Mesendoderm (in vitro differentiated cells): Measurements from ENCODE around the gene RSRC2.
"Not testable (repeated sequence)": the region's sequence is repeated elsewhere in the genome, so short reads cannot be mapped to it uniquely, and the experiment has no call there.

Source experiments
- DNase-seq: peaks from one replicate; pipeline ENCODE4 v3.0.0; 2013
- H2AK5ac ChIP-seq: 2 replicates; pipeline ENCODE4 v1.6.1; 2013; ENCODE audit warnings: low read length, inconsistent platforms
- H2BK120ac ChIP-seq: 2 replicates; pipeline ENCODE4 v1.6.1; 2013; ENCODE audit warnings: low read depth, mild to moderate bottlenecking, low read length, moderate library complexity, mixed read lengths
- H2BK15ac ChIP-seq: replicated peaks from 2 replicates; pipeline ENCODE4 v1.6.1; 2013; ENCODE audit warnings: low read depth, mild to moderate bottlenecking, moderate library complexity
- H2BK5ac ChIP-seq: 2 replicates; pipeline ENCODE4 v1.6.1; 2013; ENCODE audit warnings: low read length, inconsistent platforms
- H3K18ac ChIP-seq: 2 replicates; pipeline ENCODE4 v1.6.1; 2013; ENCODE audit warnings: mild to moderate bottlenecking, low read length, mixed read lengths
- H3K23ac ChIP-seq: one replicate; pipeline ENCODE4 v1.6.1; 2013; ENCODE audit warnings: low read length
- H3K27ac ChIP-seq: 2 replicates; pipeline ENCODE4 v1.5.1; 2013; ENCODE audit warnings: low read depth, mild to moderate bottlenecking, inconsistent platforms, low read length, moderate library complexity
- H3K27me3 ChIP-seq: 2 replicates; pipeline ENCODE4 v1.6.1; 2013; ENCODE audit warnings: low read length, control low read depth, mild to moderate bottlenecking, inconsistent platforms; ENCODE audit not compliant: insufficient read depth, poor library complexity
- H3K36me3 ChIP-seq: 2 replicates; pipeline ENCODE4 v1.6.1; 2013; ENCODE audit warnings: low read length, inconsistent platforms; ENCODE audit not compliant: control insufficient read depth, insufficient read depth
- H3K4ac ChIP-seq: one replicate; pipeline ENCODE4 v1.6.1; 2013; ENCODE audit warnings: low read depth, mild to moderate bottlenecking, low read length, moderate library complexity
- H3K4me1 ChIP-seq: 2 replicates; pipeline ENCODE4 v1.6.1; 2013; ENCODE audit warnings: low read depth, low read length, inconsistent platforms; ENCODE audit not compliant: control insufficient read depth
- H3K4me2 ChIP-seq: 2 replicates; pipeline ENCODE4 v1.6.1; 2013; ENCODE audit warnings: low read length
- H3K4me3 ChIP-seq: 2 replicates; pipeline ENCODE4 v1.5.1; 2013; ENCODE audit warnings: mild to moderate bottlenecking, low read length
- H3K56ac ChIP-seq: one replicate; pipeline ENCODE4 v1.6.1; 2013; ENCODE audit warnings: low read length
- H3K79me1 ChIP-seq: 2 replicates; pipeline ENCODE4 v1.6.1; 2013; ENCODE audit warnings: low read length, inconsistent platforms
- H3K79me2 ChIP-seq: 2 replicates; pipeline ENCODE4 v1.6.1; 2013; ENCODE audit warnings: mild to moderate bottlenecking, low read length; ENCODE audit not compliant: control insufficient read depth, insufficient read depth
- H3K9ac ChIP-seq: 2 replicates; pipeline ENCODE4 v1.6.1; 2013; ENCODE audit warnings: low read length, inconsistent platforms
- H4K5ac ChIP-seq: one replicate; pipeline ENCODE4 v1.6.1; 2013; ENCODE audit warnings: low read length
- H4K8ac ChIP-seq: one replicate; pipeline ENCODE4 v1.6.1; 2013; ENCODE audit warnings: low read depth, mild to moderate bottlenecking, control low read depth, low read length, moderate library complexity
- WGBS: extraction: QIAGEN DNeasy Blood & Tissue Kit; methylation state at CpG from one replicate; pipeline ENCODE4 v1.1.7; 2013; ENCODE audit warnings: low lambda C conversion rate, missing lambda C conversion rate; ENCODE audit not compliant: insufficient coverage; ENCODE audit errors: extremely low coverage; 5-methylcytosine and 5-hydroxymethylcytosine counted together

Gene RSRC2

GRCh38 chr12:122470576-122470975 lies 56.2 kb downstream of the RSRC2 start:
- not testable (repeated sequence) for H3K79me1 ChIP-seq, H2BK120ac ChIP-seq, H3K23ac ChIP-seq, H3K27me3 ChIP-seq, H3K27ac ChIP-seq, H3K4me2 ChIP-seq, H3K56ac ChIP-seq, H3K36me3 ChIP-seq, H2AK5ac ChIP-seq, H3K9ac ChIP-seq, H2BK5ac ChIP-seq, H3K4ac ChIP-seq, H4K8ac ChIP-seq, DNase-seq, H4K5ac ChIP-seq, H2BK15ac ChIP-seq, H3K4me3 ChIP-seq, H3K18ac ChIP-seq, H3K4me1 ChIP-seq, H3K79me2 ChIP-seq
- WGBS = no CpG with 5 or more reads among the region's 7 CpGs

GRCh38 chr12:122469856-122470255 lies 56.9 kb downstream of the RSRC2 start:
- H3K4ac ChIP-seq, H3K79me2 ChIP-seq, H3K27ac ChIP-seq, H3K4me1 ChIP-seq, H2BK15ac ChIP-seq, H2BK120ac ChIP-seq, H3K79me1 ChIP-seq, DNase-seq, H3K18ac ChIP-seq, H3K23ac ChIP-seq, H4K5ac ChIP-seq, H3K36me3 ChIP-seq, H3K4me2 ChIP-seq, H3K56ac ChIP-seq, H3K27me3 ChIP-seq, H3K9ac ChIP-seq, H4K8ac ChIP-seq, H3K4me3 ChIP-seq, H2AK5ac ChIP-seq, H2BK5ac ChIP-seq: not testable (repeated sequence)
- WGBS = no CpG with 5 or more reads among the region's 6 CpGs

GRCh38 chr12:122467983-122468382 lies 58.8 kb downstream of the RSRC2 start:
- no peak overlapping the region for H2AK5ac ChIP-seq
- H2BK15ac ChIP-seq = no peak overlapping the region
- no peak overlapping the region for H3K56ac ChIP-seq
- H3K23ac ChIP-seq = no peak overlapping the region
- H3K4ac ChIP-seq = no peak overlapping the region
- H3K36me3 ChIP-seq = no peaks in the 10 kb centered on the region
- no CpG with 5 or more reads among the region's 4 CpGs for WGBS
- H2BK120ac ChIP-seq = no peak overlapping the region
- H4K8ac ChIP-seq = no peak overlapping the region
- H3K27me3 ChIP-seq = no peaks in the 10 kb centered on the region
- no peak overlapping the region for H3K27ac ChIP-seq
- no peaks in the 10 kb centered on the region for H3K79me1 ChIP-seq
- H3K9ac ChIP-seq = no peak overlapping the region
- no peak overlapping the region for H3K4me2 ChIP-seq
- peak; percentile 32 for DNase-seq
- H3K4me1 ChIP-seq = no peaks in the 10 kb centered on the region
- no peak overlapping the region for H3K18ac ChIP-seq
- H2BK5ac ChIP-seq = no peak overlapping the region
- H3K79me2 ChIP-seq = no peaks in the 10 kb centered on the region
- H4K5ac ChIP-seq = no peak overlapping the region
- H3K4me3 ChIP-seq = no peak overlapping the region

GRCh38 chr12:122464317-122465042 lies 62.3 kb downstream of the RSRC2 start:
- 100% methylated on average over 3 of the region's 17 CpGs for WGBS
- not testable (repeated sequence) for H3K18ac ChIP-seq

GRCh38 chr12:122460641-122461040 lies 66.1 kb downstream of the RSRC2 start:
- Histone ChIP-seq H3K23ac (no peak overlapping the region), H2AK5ac (no peak overlapping the region), H4K8ac (no peak overlapping the region), H3K4me3 (no peak overlapping the region), H3K4ac (no peak overlapping the region), H3K27ac (no peak overlapping the region), H2BK15ac (no peak overlapping the region), H3K4me2 (no peak overlapping the region), H4K5ac (no peak overlapping the region), H2BK5ac (no peak overlapping the region), H2BK120ac (no peak overlapping the region), H3K36me3 (no peaks in the 10 kb centered on the region), H3K9ac (no peak overlapping the region), H3K18ac (no peak overlapping the region), H3K79me2 (no peaks in the 10 kb centered on the region), H3K79me1 (no peaks in the 10 kb centered on the region), H3K4me1 (no peaks in the 10 kb centered on the region), H3K27me3 (no peaks in the 10 kb centered on the region), H3K56ac (no peak overlapping the region)
- DNase-seq = no peak
- no CpG with 5 or more reads among the region's 2 CpGs for WGBS

More at GRCh38 chr12:122464317-122465042, 62.3 kb downstream of the RSRC2 start:
- H2AK5ac ChIP-seq, H3K27me3 ChIP-seq, H3K9ac ChIP-seq, H3K36me3 ChIP-seq, H2BK15ac ChIP-seq, H3K79me1 ChIP-seq, H3K27ac ChIP-seq, H3K79me2 ChIP-seq, H2BK120ac ChIP-seq, H4K5ac ChIP-seq, H2BK5ac ChIP-seq, H3K56ac ChIP-seq, H3K23ac ChIP-seq, H3K4me2 ChIP-seq, H3K4me3 ChIP-seq, H4K8ac ChIP-seq, H3K4ac ChIP-seq, H3K4me1 ChIP-seq: not testable (repeated sequence)
- peak; percentile 67 for DNase-seq

- no CpG with 5 or more reads among the region's 7 CpGs for WGBS
- Histone ChIP-seq H2BK5ac (no peak overlapping the region), H3K79me2 (no peaks in the 10 kb centered on the region), H4K8ac (no peak overlapping the region), H3K4me2 (no peak overlapping the region), H3K4me3 (no peak overlapping the region), H3K36me3 (no peaks in the 10 kb centered on the region), H2BK120ac (no peak overlapping the region), H3K56ac (no peak overlapping the region), H3K4me1 (no peaks in the 10 kb centered on the region), H2BK15ac (no peak overlapping the region), H3K23ac (no peak overlapping the region), H3K4ac (no peak overlapping the region), H3K18ac (no peak overlapping the region), H3K9ac (no peak overlapping the region), H2AK5ac (no peak overlapping the region), H3K27ac (no peak overlapping the region), H3K27me3 (no peaks in the 10 kb centered on the region), H4K5ac (no peak overlapping the region), H3K79me1 (no peaks in the 10 kb centered on the region)
- no peak for DNase-seq
These were observed 66.7 kb downstream of the RSRC2 start for GRCh38 chr12:122460061-122460460.
